Measurements from ENCODE around the gene PDE6D.

DNA sequence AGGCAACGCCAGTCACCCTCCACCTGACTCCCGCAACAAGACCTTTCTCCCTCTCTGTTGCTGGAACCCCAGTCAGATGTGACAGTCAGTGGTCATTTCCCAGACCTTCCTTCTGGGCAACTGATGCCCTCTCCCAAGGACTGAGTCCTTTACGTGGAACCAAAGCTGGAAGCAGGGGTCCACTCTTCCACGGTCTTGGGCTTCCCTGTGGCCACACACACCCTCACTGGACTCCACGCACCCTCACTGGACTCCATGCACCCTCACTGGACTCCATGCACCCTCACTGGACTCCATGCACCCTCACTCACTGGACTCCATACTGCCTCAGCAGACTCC is 65.6 kb downstream of the PDE6D start:
- no peak for TF ChIP-seq EP300 (IDR thresholded peaks at IDR 0.05; ENCODE audit: borderline replicate concordance)
- no peak for TF ChIP-seq TEAD4 (IDR thresholded peaks at IDR 0.05)
- no peak for TF ChIP-seq TAF1 (IDR thresholded peaks at IDR 0.05; ENCODE audit: low read depth)
- no peak for TF ChIP-seq YY1 (IDR thresholded peaks at IDR 0.05; ENCODE audit: low read depth)
- TF ChIP-seq, protein P1, sequence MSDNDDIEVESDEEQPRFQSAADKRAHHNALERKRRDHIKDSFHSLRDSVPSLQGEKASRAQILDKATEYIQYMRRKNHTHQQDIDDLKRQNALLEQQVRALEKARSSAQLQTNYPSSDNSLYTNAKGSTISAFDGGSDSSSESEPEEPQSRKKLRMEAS (IDR thresholded peaks at IDR 0.05) = no peak
- no peak for TF ChIP-seq ZBTB7A (IDR thresholded peaks at IDR 0.05; ENCODE audit: low read depth)
- TF ChIP-seq CREB1 (IDR thresholded peaks at IDR 0.05; ENCODE audit: low read depth) = no peak
- TF ChIP-seq NFIC (IDR thresholded peaks at IDR 0.05) = no peak
- no peak for TF ChIP-seq RAD21 (IDR thresholded peaks at IDR 0.05; ENCODE audit: low read depth)
- no peak for TF ChIP-seq FOXM1 (IDR thresholded peaks at IDR 0.05; ENCODE audit: borderline replicate concordance, low read depth)

Measured in Ishikawa (cell line).